SK-N-SH (cell line): Measurements from ENCODE around the gene DLG2. TPM values are rescaled to one million over a fixed set of nuclear protein-coding genes. Genes with fewer than 3 reads are reported as not detected.
A peak's percentile ranks its signal among the peaks of the same experiment; 100 is the strongest.
"Not testable (repeated sequence)": the region's sequence is repeated elsewhere in the genome, so short reads cannot be mapped to it uniquely, and the experiment has no call there.

Source experiments
- CTCF ChIA-PET: fragments of 300-600, 350-600 bp; formaldehyde crosslinking; extraction: SDS; loops from one replicate; lab custom pipeline; 2021; lab: Yijun Ruan, JAX
- POLR2A ChIA-PET: fragments of 350-600 bp; sonication (Branson Sonifier 250); formaldehyde crosslinking; extraction: SDS; loops from one replicate; lab custom pipeline; 2020; ENCODE audit warnings: antibody characterized with exemption, inconsistent platforms; lab: Yijun Ruan, JAX
- DNase-seq: peaks from one replicate; pipeline ENCODE4 v3.0.0; 2012
- H2AFZ ChIP-seq: fragments of 200-600 bp; sonication (generic); 2 replicates; pipeline ENCODE4 v1.8.1; 2016; ENCODE audit warnings: antibody characterized with exemption, mild to moderate bottlenecking, low read depth
- H3F3A ChIP-seq: fragments of 200-600 bp; sonication (generic); replicated peaks from 2 replicates; pipeline ENCODE3; 2016; ENCODE audit warnings: antibody characterized with exemption, mild to moderate bottlenecking; ENCODE audit not compliant: insufficient read depth
- H3K27ac ChIP-seq, 2 experiments: fragments of 200-500 bp in 1 of 2; fragments of 200-600 bp in 1 of 2; sonication (Bioruptor generic) in 1 of 2; sonication (generic), shearing (Covaris generic) in 1 of 2; 2 replicates each; pipeline versions ENCODE4 v1.5.1 to v1.6.1; 2014 to 2016; ENCODE audit warnings: low read depth in 2 of 2, inconsistent platforms in 1 of 2, low read length in 1 of 2, mild to moderate bottlenecking in 1 of 2, mixed read lengths in 1 of 2
- H3K27me3 ChIP-seq: fragments of 200-600 bp; sonication (generic), shearing (Covaris generic); 2 replicates; pipeline ENCODE4 v1.6.1; 2016; ENCODE audit warnings: mixed run types; ENCODE audit not compliant: insufficient read depth
- H3K36me3 ChIP-seq, 2 experiments: fragments of 200-500 bp in 1 of 2; fragments of 200-600 bp in 1 of 2; sonication (Bioruptor generic) in 1 of 2; sonication (generic) in 1 of 2; replicated peaks in 1 of 2; 2 replicates each; pipeline versions ENCODE3 to v1.5.1; 2014 to 2016; ENCODE audit warnings: low read length in 1 of 2, mild to moderate bottlenecking in 1 of 2; ENCODE audit not compliant: insufficient read depth in 2 of 2, control insufficient read depth in 1 of 2
- H3K4me1 ChIP-seq, 2 experiments: fragments of 200-500 bp in 1 of 2; fragments of 200-600 bp in 1 of 2; sonication (Bioruptor generic) in 1 of 2; sonication (generic), shearing (Covaris generic) in 1 of 2; 2 replicates each; pipeline versions ENCODE4 v1.5.1 to v1.6.1; 2014 to 2016; ENCODE audit warnings: low read depth in 1 of 2, low read length in 1 of 2, mixed run types in 1 of 2; ENCODE audit not compliant: insufficient read depth in 2 of 2, control insufficient read depth in 1 of 2
- H3K4me2 ChIP-seq: fragments of 200-600 bp; sonication (generic), shearing (Covaris generic); 2 replicates; pipeline ENCODE4 v1.6.1; 2017; ENCODE audit warnings: mixed run types
- H3K4me3 ChIP-seq, 2 experiments: fragments of 200-500 bp in 1 of 2; fragments of 200-600 bp in 1 of 2; sonication (Bioruptor generic) in 1 of 2; sonication (generic), shearing (Covaris generic) in 1 of 2; 2 replicates each; pipeline versions ENCODE4 v1.5.1 to v1.8.1; 2014 to 2016; ENCODE audit warnings: low read depth in 2 of 2, inconsistent platforms in 1 of 2, low read length in 1 of 2, mild to moderate bottlenecking in 1 of 2, mixed read lengths in 1 of 2, moderate library complexity in 1 of 2
- H3K79me2 ChIP-seq: fragments of 200-600 bp; sonication (generic); 2 replicates; pipeline ENCODE4 v1.8.1; 2017; ENCODE audit warnings: mild to moderate bottlenecking; ENCODE audit not compliant: insufficient read depth
- H3K9ac ChIP-seq: fragments of 200-600 bp; sonication (generic); 2 replicates; pipeline ENCODE4 v1.6.1; 2017; ENCODE audit warnings: mixed run types
- H3K9me2 ChIP-seq: fragments of 200-600 bp; sonication (generic); 2 replicates; pipeline ENCODE4 v1.6.1; 2017; ENCODE audit warnings: mixed run types
- H3K9me3 ChIP-seq: fragments of 200-600 bp; sonication (generic); 2 replicates; pipeline ENCODE4 v1.6.1; 2017; ENCODE audit warnings: mixed run types, mild to moderate bottlenecking, moderate library complexity
- H4K20me1 ChIP-seq: fragments of 200-600 bp; sonication (generic); 2 replicates; pipeline ENCODE4 v1.6.1; 2017; ENCODE audit warnings: mild to moderate bottlenecking, mixed run types; ENCODE audit not compliant: insufficient read depth
- CTCF ChIP-seq: fragments of 200-600 bp; sonication (generic); IDR thresholded peaks from 2 replicates; pipeline ENCODE4 v1.6.1; 2017; ENCODE audit warnings: antibody characterized with exemption, mild to moderate bottlenecking, moderate library complexity
- GATA2 ChIP-seq: sonication (generic); formaldehyde crosslinking; IDR thresholded peaks from 2 replicates; pipeline ENCODE4 v1.5.0; 2020; ENCODE audit warnings: mild to moderate bottlenecking, missing genetic modification reagents
- JUND ChIP-seq: IDR thresholded peaks from 2 replicates; pipeline ENCODE4 v1.4.0; 2012
- MXI1 ChIP-seq: IDR thresholded peaks from 2 replicates; pipeline ENCODE4 v1.6.1; 2012; ENCODE audit warnings: mild to moderate bottlenecking, low read depth, low read length, improper control_type of control experiment
- NFIC ChIP-seq: IDR thresholded peaks from 2 replicates; pipeline ENCODE4 v1.4.0; 2012; ENCODE audit warnings: borderline replicate concordance
- POLR2AphosphoS5 ChIP-seq: IDR thresholded peaks from 2 replicates; pipeline ENCODE4 v1.6.1; 2012; ENCODE audit warnings: low read depth, low read length
- RAD21 ChIP-seq: IDR thresholded peaks from 2 replicates; pipeline ENCODE4 v1.6.1; 2012; ENCODE audit warnings: mild to moderate bottlenecking, low read length
- REST ChIP-seq: IDR thresholded peaks from 2 replicates; pipeline ENCODE4 v1.6.1; 2012; ENCODE audit warnings: mild to moderate bottlenecking, low read depth, low read length, moderate library complexity
- SMC3 ChIP-seq: IDR thresholded peaks from 2 replicates; pipeline ENCODE4 v1.6.1; 2012; ENCODE audit warnings: low read depth, low read length, improper control_type of control experiment
- TCF12 ChIP-seq: IDR thresholded peaks from 2 replicates; pipeline ENCODE4 v1.4.0; 2012
- WGBS: methylation state at CpG from one replicate; pipeline ENCODE4 v1.1.6; 2017; ENCODE audit warnings: low lambda C conversion rate; 5-methylcytosine and 5-hydroxymethylcytosine counted together
- polyA plus RNA-seq, 3 experiments: library from polyadenylated mRNA; depleted of rRNA; stranded (reverse); fragments of >200 nt; gene quantifications; 2 replicates each; pipeline ENCODE4 v1.2.3, GENCODE V29; 2012

DLG2 gene
- polyA plus RNA-seq, 1 of the 3 experiments (the other 2 are of a cell fraction): 0.21 TPM

GRCh38 chr11:84784158-84784557 lies 843.0 kb downstream of the DLG2 start:
- H3K9me2 ChIP-seq, H3K27ac ChIP-seq, H2AFZ ChIP-seq, H3K4me1 ChIP-seq, POLR2A ChIA-PET, H3K4me2 ChIP-seq, H3K27me3 ChIP-seq, H3K36me3 ChIP-seq, H3K9ac ChIP-seq, H3K9me3 ChIP-seq, H3K79me2 ChIP-seq, CTCF ChIA-PET, H4K20me1 ChIP-seq, H3F3A ChIP-seq, H3K4me3 ChIP-seq, DNase-seq: not testable (repeated sequence)
- 13% methylated on average over 4 of the region's 4 CpGs for WGBS

GRCh38 chr11:84780689-84781293 lies 846.4 kb downstream of the DLG2 start:
- ChIA-PET CTCF (interaction anchor here (1.1 to 1.5 kb wide), 3 partner anchors 12 to 809 kb away, joined by 3 to 5 read pairs (median 3); no protein-coding TSS in a partner anchor), POLR2A (no interaction called here)
- TF ChIP-seq MXI1 (no peak), SMC3 (peak; percentile 41; the same call in 1 of the 2 replicates), POLR2AphosphoS5 (no peak), RAD21 (peak; percentile 56), CTCF (peak; percentile 61), TCF12 (no peak), JUND (no peak), GATA2 (no peak), REST (no peak), NFIC (no peak)
- no peaks in the 10 kb centered on the region for H4K20me1 ChIP-seq
- no peaks in the 10 kb centered on the region; the same call in 1 of the 2 replicates for H3K27me3 ChIP-seq
- no peak overlapping the region for H3K4me3 ChIP-seq
- H3K9ac ChIP-seq: no peak overlapping the region
- no peak for DNase-seq
- H3K79me2 ChIP-seq: no peaks in the 10 kb centered on the region
- no peaks in the 10 kb centered on the region for H3K9me3 ChIP-seq
- 5% methylated on average over 3 of the region's 3 CpGs for WGBS
- H2AFZ ChIP-seq: no peak overlapping the region
- H3K4me2 ChIP-seq: no peak overlapping the region
- H3K9me2 ChIP-seq: peaks cover 4% of the 10 kb centered on the region
- H3K27ac ChIP-seq: no peak overlapping the region
- H3F3A ChIP-seq: no peaks in the 10 kb centered on the region
- H3K36me3 ChIP-seq: no peaks in the 10 kb centered on the region
- H3K4me1 ChIP-seq: no peaks in the 10 kb centered on the region
